Hepatocyte (in vitro differentiated cells): ENCODE data around the gene ACOX3.

Experiments
- EZH2 ChIP-seq: fragments of 200-600 bp; sonication (generic); IDR thresholded peaks from 2 replicates; pipeline ENCODE4 v1.6.1; 2016; ENCODE audit warnings: antibody characterized with exemption, mild to moderate bottlenecking, borderline replicate concordance
- TF ChIP-seq, protein P1 (sequence below): fragments of 200-600 bp; sonication (generic); IDR thresholded peaks from 2 replicates; pipeline ENCODE4 v1.5.1; 2016; ENCODE audit warnings: antibody characterized with exemption, mild to moderate bottlenecking; ENCODE audit not compliant: poor library complexity

GRCh38 chr4:8385106-8385505 lies 55.4 kb downstream of the ACOX3 start:
- TF ChIP-seq, protein P1, sequence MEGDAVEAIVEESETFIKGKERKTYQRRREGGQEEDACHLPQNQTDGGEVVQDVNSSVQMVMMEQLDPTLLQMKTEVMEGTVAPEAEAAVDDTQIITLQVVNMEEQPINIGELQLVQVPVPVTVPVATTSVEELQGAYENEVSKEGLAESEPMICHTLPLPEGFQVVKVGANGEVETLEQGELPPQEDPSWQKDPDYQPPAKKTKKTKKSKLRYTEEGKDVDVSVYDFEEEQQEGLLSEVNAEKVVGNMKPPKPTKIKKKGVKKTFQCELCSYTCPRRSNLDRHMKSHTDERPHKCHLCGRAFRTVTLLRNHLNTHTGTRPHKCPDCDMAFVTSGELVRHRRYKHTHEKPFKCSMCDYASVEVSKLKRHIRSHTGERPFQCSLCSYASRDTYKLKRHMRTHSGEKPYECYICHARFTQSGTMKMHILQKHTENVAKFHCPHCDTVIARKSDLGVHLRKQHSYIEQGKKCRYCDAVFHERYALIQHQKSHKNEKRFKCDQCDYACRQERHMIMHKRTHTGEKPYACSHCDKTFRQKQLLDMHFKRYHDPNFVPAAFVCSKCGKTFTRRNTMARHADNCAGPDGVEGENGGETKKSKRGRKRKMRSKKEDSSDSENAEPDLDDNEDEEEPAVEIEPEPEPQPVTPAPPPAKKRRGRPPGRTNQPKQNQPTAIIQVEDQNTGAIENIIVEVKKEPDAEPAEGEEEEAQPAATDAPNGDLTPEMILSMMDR = no peak
- TF ChIP-seq EZH2 = no peak
